MCF 10A (cell line): ENCODE data around the gene POLR3A. TPM values are rescaled to one million over a fixed set of nuclear protein-coding genes. Genes with fewer than 3 reads are reported as not detected.

Experiments
- BruUV-seq: library from RNA; stranded (reverse); fragments of 400-500 nt; replicated peaks from 2 replicates; lab custom pipeline; 2021; lab: Mats Ljungman, UMichigan
- CTCF ChIA-PET: fragments of 300-600 bp; sonication (Branson Sonifier 250); formaldehyde crosslinking; extraction: SDS; loops from one replicate; lab custom pipeline; 2021; ENCODE audit warnings: antibody characterized with exemption, inconsistent platforms; lab: Yijun Ruan, JAX
- POLR2A ChIA-PET: fragments of 300-600, 350-650 bp; sonication (Branson Sonifier 250); formaldehyde crosslinking; extraction: SDS; loops from one replicate; lab custom pipeline; 2020; ENCODE audit warnings: antibody characterized with exemption, inconsistent platforms; lab: Yijun Ruan, JAX
- DNase-seq: peaks from one replicate; pipeline ENCODE4 v3.0.0-alpha.2; 2018; ENCODE audit not compliant: unreplicated experiment
- H3K27ac Mint-ChIP-seq: one replicate; pipeline ENCODE4 v1.8.0; 2022; ENCODE audit warnings: mild to moderate bottlenecking, low read depth, mixed read lengths; ENCODE audit not compliant: unreplicated experiment
- H3K27me3 Mint-ChIP-seq: one replicate; pipeline ENCODE4 v1.8.0; 2022; ENCODE audit warnings: mixed read lengths; ENCODE audit not compliant: insufficient read depth, unreplicated experiment
- H3K36me3 Mint-ChIP-seq: one replicate; pipeline ENCODE4 v1.8.0; 2022; ENCODE audit warnings: mild to moderate bottlenecking, moderate library complexity, mixed read lengths; ENCODE audit not compliant: insufficient read depth, unreplicated experiment
- H3K4me1 Mint-ChIP-seq: one replicate; pipeline ENCODE4 v1.8.0; 2022; ENCODE audit warnings: mixed read lengths; ENCODE audit not compliant: insufficient read depth, unreplicated experiment
- H3K4me3 Mint-ChIP-seq: one replicate; pipeline ENCODE4 v1.8.0; 2022; ENCODE audit warnings: mild to moderate bottlenecking, moderate library complexity, mixed read lengths; ENCODE audit not compliant: unreplicated experiment
- H3K9me3 Mint-ChIP-seq: one replicate; pipeline ENCODE4 v1.8.0; 2022; ENCODE audit warnings: mixed read lengths; ENCODE audit not compliant: unreplicated experiment
- intact Hi-C: fragments of 100-400 bp; cut with micrococcal nuclease; formaldehyde crosslinking; loops from 2 replicates; pipeline ENCODE4 v1.14.1; 2022
- total RNA-seq: library from RNA; stranded (reverse); gene quantifications from 2 replicates; pipeline ENCODE4 v1.2.3, GENCODE V29; 2022
- TF ChIP-seq, protein P1 (sequence below): fragments of 200-600 bp; IDR thresholded peaks from one replicate; pipeline ENCODE4 v1.8.0; 2022; ENCODE audit warnings: antibody characterized with exemption, mild to moderate bottlenecking; ENCODE audit not compliant: unreplicated experiment

The POLR3A gene
- total RNA-seq, 1 experiment from 2014 or later = 19.1 TPM

DNA sequence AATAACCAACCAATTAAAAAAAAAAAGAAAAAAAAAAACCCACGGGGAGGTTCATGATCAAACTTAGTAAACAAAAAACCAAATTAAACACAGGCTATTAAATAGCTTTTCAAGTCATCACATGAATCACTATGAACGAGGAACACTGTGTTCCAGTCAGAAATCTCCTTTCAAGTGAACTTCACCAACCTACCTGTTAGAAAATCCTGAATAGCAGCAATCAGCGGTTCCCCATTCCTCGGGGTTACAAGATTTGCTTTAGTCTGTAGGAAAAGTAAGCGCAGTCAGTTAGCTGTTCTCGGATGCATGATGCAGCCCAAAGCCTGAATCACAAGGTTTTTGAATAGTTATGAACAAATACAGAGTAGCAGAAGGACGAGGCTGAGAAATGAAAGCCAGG is 19.0 kb downstream of the POLR3A start:
- TF ChIP-seq, protein P1, sequence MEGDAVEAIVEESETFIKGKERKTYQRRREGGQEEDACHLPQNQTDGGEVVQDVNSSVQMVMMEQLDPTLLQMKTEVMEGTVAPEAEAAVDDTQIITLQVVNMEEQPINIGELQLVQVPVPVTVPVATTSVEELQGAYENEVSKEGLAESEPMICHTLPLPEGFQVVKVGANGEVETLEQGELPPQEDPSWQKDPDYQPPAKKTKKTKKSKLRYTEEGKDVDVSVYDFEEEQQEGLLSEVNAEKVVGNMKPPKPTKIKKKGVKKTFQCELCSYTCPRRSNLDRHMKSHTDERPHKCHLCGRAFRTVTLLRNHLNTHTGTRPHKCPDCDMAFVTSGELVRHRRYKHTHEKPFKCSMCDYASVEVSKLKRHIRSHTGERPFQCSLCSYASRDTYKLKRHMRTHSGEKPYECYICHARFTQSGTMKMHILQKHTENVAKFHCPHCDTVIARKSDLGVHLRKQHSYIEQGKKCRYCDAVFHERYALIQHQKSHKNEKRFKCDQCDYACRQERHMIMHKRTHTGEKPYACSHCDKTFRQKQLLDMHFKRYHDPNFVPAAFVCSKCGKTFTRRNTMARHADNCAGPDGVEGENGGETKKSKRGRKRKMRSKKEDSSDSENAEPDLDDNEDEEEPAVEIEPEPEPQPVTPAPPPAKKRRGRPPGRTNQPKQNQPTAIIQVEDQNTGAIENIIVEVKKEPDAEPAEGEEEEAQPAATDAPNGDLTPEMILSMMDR = no peak
- no TSS peak for BruUV-seq
- Mint-ChIP-seq H3K9me3 (no peaks in the 10 kb centered on the region), H3K4me3 (no peak overlapping the region), H3K27ac (no peak overlapping the region), H3K27me3 (no peaks in the 10 kb centered on the region), H3K4me1 (no peaks in the 10 kb centered on the region), H3K36me3 (peaks cover 100% of the 10 kb centered on the region)
- DNase-seq = no peak
- intact Hi-C loops = no loop called here
- ChIA-PET POLR2A (interaction anchor here (0.6 to 1.1 kb wide), 4 partner anchors 19 to 516 kb away, joined by 3 read pairs; no protein-coding TSS in a partner anchor), CTCF (interaction anchor here (0.6 kb wide), 1 partner anchor 33 kb away, joined by 3 read pairs; no protein-coding TSS in a partner anchor)

DNA sequence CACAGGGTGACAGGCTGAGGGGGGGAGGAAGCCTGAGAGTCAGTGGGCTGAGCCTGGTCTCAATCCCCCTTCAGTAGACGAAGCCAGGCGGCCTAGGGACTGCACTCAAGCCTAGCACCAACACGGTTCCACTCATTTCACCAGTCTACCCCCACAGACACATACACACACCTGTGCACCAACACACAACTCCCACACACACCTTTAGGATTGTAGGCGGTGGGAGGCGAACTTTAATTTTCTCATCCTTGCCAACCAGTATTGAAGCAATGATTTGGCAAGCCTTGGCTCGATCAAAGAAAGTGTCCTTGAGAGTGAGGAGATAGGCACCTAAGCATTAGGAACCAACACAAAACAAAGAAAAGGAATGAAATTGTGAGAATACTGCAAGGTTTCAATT is 19.7 kb downstream of the POLR3A start:
- Mint-ChIP-seq H3K27ac (no peak overlapping the region), H3K27me3 (no peaks in the 10 kb centered on the region), H3K4me3 (no peak overlapping the region), H3K4me1 (no peaks in the 10 kb centered on the region), H3K9me3 (no peaks in the 10 kb centered on the region), H3K36me3 (peaks cover 100% of the 10 kb centered on the region)
- ChIA-PET POLR2A (interaction anchor here (0.7 to 1.1 kb wide), 2 partner anchors 25 to 516 kb away, joined by 3 read pairs; no protein-coding TSS in a partner anchor), CTCF (no interaction called here)
- intact Hi-C loops = no loop called here
- TF ChIP-seq, protein P1 = no peak
- BruUV-seq = no TSS peak
- no peak for DNase-seq

DNA sequence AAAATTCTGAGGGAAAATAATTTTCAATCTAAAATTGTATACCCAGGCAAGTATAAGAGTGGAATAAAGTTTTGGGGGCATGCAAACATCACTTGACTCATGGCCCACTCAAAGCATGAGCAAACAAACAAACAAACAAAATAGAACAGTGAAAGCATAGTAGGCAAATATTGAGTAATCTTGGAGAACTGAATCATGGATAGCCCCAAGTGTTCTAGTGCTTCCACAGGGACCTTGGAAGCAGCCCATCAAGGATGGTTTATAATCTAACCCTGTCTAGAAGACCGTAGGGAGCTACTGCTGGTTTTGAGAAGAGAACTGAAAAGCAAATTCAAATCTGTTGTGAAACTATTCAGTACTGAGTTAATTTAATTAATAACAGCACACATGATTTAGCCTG is 22.1 kb downstream of the POLR3A start:
- Mint-ChIP-seq H3K4me3 (no peak overlapping the region), H3K36me3 (peaks cover 96% of the 10 kb centered on the region), H3K27me3 (no peaks in the 10 kb centered on the region), H3K4me1 (no peaks in the 10 kb centered on the region), H3K9me3 (no peaks in the 10 kb centered on the region), H3K27ac (no peak overlapping the region)
- no TSS peak for BruUV-seq
- ChIA-PET CTCF (interaction anchor here (0.6 kb wide), 1 partner anchor 9 kb away, joined by 5 read pairs; no protein-coding TSS in a partner anchor), POLR2A (interaction anchor here (0.7 to 0.8 kb wide), 2 partner anchors 14 to 135 kb away, joined by 3 read pairs; no protein-coding TSS in a partner anchor)
- intact Hi-C loops = no loop called here
- TF ChIP-seq, protein P1 = no peak
- DNase-seq = no peak

DNA sequence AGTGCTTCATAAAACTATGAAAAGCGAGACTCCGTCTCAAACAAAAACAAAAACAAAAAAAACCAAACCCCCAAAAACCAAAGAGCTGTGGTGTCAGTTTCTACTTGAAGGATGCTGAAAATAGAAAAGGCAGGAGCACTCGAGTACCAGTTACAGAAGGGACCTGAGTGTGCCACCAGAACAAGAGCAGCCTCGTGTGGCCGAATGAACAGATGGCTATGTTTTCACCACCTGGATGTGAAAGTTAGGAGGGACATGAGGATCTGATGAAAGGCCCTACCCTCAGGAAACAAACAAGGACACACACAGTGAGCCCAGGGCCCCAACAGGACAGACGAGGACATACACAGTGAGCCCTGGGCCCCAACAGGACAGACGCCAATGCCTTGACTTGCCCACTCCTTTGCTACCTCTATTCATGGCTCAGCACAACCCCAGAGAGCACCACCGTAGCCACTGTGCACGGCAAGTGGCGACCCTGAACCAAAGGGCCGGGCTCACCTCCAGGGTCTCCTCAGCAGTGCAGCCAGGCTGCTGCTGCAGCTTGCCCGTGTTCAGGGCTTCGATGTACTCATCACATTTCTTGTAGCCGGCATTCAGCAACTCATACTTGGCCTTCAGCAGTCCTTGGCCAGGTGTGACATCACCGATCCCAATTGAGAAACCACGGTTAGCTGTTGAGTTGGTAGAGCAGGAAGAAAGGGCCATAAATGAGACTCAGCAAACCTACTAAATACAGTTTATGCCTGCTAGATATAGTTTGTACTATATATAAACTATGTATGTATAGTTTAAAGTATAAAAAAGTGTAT is 24.9 kb downstream of the POLR3A start:
- TF ChIP-seq, protein P1 = no peak
- no peak for DNase-seq
- Mint-ChIP-seq H3K4me3 (no peak overlapping the region), H3K27me3 (no peaks in the 10 kb centered on the region), H3K4me1 (no peaks in the 10 kb centered on the region), H3K36me3 (peaks cover 96% of the 10 kb centered on the region), H3K27ac (no peak overlapping the region), H3K9me3 (no peaks in the 10 kb centered on the region)
- intact Hi-C loops = no loop called here
- ChIA-PET CTCF (interaction anchor here (1.6 kb wide), 1 partner anchor 184 kb away, joined by 6 read pairs; no protein-coding TSS in a partner anchor), POLR2A (interaction anchor here (2.0 kb wide), 1 partner anchor 13 kb away, joined by 8 read pairs; no protein-coding TSS in a partner anchor)
- no TSS peak for BruUV-seq
